ENCODE measurements around the gene MAEA.

DNA sequence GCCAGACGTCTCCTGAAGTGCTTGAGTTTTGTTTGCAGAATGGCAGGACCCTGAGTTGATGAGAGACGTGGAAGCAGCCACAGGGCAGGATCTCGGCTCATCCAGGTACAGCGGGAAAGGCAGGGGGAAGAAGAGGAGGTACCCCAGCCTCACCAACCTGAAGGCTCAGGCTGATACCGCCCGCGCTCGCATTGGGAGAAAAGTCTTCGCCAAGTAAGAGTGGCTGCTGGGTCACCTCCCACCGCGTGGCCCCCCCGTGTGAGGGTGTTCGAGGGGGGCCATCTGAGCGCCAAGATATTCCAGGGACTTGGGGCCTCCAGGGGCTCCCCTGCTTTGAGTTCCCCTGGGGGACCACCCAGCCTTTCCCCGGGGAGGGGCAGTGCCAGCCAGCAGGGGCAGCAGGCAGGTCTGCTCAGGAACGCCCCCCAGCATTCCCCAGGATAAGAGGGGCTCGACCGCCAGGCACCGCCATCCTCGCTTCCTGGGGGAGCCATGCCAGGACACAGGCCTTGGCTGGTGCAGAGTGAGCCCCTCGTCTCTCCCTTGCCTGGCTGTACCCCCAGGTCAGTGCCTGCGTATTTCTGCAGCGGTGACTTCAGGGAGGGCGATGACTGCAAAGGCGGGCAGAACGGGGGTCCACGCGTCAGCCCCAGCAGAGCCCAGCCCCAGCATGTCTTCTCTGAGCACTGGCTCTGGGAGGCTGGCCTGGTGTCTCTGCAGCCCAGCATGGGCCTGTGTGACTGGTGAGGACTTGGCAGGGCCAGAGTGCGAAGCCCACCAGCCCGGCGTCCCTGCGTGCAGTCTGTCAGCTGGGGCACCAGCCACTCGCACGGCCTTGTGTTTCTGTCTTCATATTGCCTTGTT lies 94.3 kb downstream of the MAEA start:
- TF ChIP-seq, protein P1, sequence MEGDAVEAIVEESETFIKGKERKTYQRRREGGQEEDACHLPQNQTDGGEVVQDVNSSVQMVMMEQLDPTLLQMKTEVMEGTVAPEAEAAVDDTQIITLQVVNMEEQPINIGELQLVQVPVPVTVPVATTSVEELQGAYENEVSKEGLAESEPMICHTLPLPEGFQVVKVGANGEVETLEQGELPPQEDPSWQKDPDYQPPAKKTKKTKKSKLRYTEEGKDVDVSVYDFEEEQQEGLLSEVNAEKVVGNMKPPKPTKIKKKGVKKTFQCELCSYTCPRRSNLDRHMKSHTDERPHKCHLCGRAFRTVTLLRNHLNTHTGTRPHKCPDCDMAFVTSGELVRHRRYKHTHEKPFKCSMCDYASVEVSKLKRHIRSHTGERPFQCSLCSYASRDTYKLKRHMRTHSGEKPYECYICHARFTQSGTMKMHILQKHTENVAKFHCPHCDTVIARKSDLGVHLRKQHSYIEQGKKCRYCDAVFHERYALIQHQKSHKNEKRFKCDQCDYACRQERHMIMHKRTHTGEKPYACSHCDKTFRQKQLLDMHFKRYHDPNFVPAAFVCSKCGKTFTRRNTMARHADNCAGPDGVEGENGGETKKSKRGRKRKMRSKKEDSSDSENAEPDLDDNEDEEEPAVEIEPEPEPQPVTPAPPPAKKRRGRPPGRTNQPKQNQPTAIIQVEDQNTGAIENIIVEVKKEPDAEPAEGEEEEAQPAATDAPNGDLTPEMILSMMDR (IDR thresholded peaks at IDR 0.05; ENCODE audit: low read depth, low read length): no peak
- no peak for TF ChIP-seq EZH2phosphoT487 (IDR thresholded peaks at IDR 0.05; ENCODE audit: low read depth)

Data from OCI-LY3 (cell line).